ENCODE results near the gene GRIN3B.

The GRIN3B gene

GRCh38 chr19:966485-967088 lies 33.6 kb upstream of the GRIN3B start:
- DNase-seq (ENCODE audit: low spot score) = no peak

- DNase-seq (ENCODE audit: low spot score) = no peak
These were observed 29.5 kb upstream of the GRIN3B start for GRCh38 chr19:970695-971094.

- DNase-seq (ENCODE audit: low spot score) = no peak
These were observed 28.4 kb upstream of the GRIN3B start for GRCh38 chr19:971795-972194.

- DNase-seq (ENCODE audit: low spot score) = no peak
These were observed 27.9 kb upstream of the GRIN3B start for GRCh38 chr19:972281-972680.

- no peak for DNase-seq (ENCODE audit: low spot score)
These were observed 26.3 kb upstream of the GRIN3B start for GRCh38 chr19:973726-974563.

GRCh38 chr19:974564-975257 lies 25.5 kb upstream of the GRIN3B start:
- no peak for DNase-seq (ENCODE audit: low spot score)

- DNase-seq (ENCODE audit: low spot score) = no peak
These were observed 23.7 kb upstream of the GRIN3B start for GRCh38 chr19:976476-976875.

GRCh38 chr19:977058-977464 lies 23.2 kb upstream of the GRIN3B start:
- no peak for DNase-seq (ENCODE audit: low spot score)

GRCh38 chr19:979318-979741 lies 20.9 kb upstream of the GRIN3B start:
- DNase-seq (ENCODE audit: low spot score) = no peak

GRCh38 chr19:980133-980998 lies 19.9 kb upstream of the GRIN3B start:
- no peak for DNase-seq (ENCODE audit: low spot score)

- peak; percentile 71 for DNase-seq (ENCODE audit: low spot score)
These were observed 17.6 kb upstream of the GRIN3B start for GRCh38 chr19:982567-983170.

- peak; percentile 89 for DNase-seq (ENCODE audit: low spot score)
These were observed 15.9 kb upstream of the GRIN3B start, which contains the start of gene WDR18 for GRCh38 chr19:984165-984967. Gene WDR18 (plus strand): TSS chr19:984345. CDS start chr19:984354, 9 bp downstream.

GRCh38 chr19:986083-986482 lies 14.1 kb upstream of the GRIN3B start:
- no peak for DNase-seq (ENCODE audit: low spot score)

GRCh38 chr19:988081-988480 lies 12.1 kb upstream of the GRIN3B start:
- DNase-seq (ENCODE audit: low spot score) = no peak

GRCh38 chr19:988510-988909 lies 11.7 kb upstream of the GRIN3B start:
- DNase-seq (ENCODE audit: low spot score) = no peak

GRCh38 chr19:989381-990081 lies 10.7 kb upstream of the GRIN3B start:
- DNase-seq (ENCODE audit: low spot score) = no peak

GRCh38 chr19:990119-990571 lies 10.1 kb upstream of the GRIN3B start:
- DNase-seq (ENCODE audit: low spot score) = no peak

GRCh38 chr19:990746-991145 lies 9.5 kb upstream of the GRIN3B start:
- no peak for DNase-seq (ENCODE audit: low spot score)

- DNase-seq (ENCODE audit: low spot score) = no peak
These were observed 8.9 kb upstream of the GRIN3B start for GRCh38 chr19:991174-991931.

Measured in CD4-positive, alpha-beta T cell treated with Interleukin-15 for 4 hours (primary cell).